Loucy (cell line): Measurements from ENCODE around the gene FHIP1A.

Experiments used
- H2AFZ ChIP-seq: fragments of 200-600 bp; sonication (generic); 2 replicates; pipeline ENCODE4 v1.6.0; 2016; ENCODE audit warnings: antibody characterized with exemption, mild to moderate bottlenecking, low read length, moderate library complexity
- H3F3A ChIP-seq: fragments of 200-600 bp; 2 replicates; pipeline ENCODE4 v1.6.0; 2016; ENCODE audit warnings: antibody characterized with exemption, low read depth, mild to moderate bottlenecking
- H3K27me3 ChIP-seq: fragments of 200-600 bp; sonication (generic); 2 replicates; pipeline ENCODE4 v1.6.1; 2014; ENCODE audit warnings: low read length, mild to moderate bottlenecking; ENCODE audit not compliant: insufficient read depth, poor library complexity, severe bottlenecking
- H3K36me3 ChIP-seq: fragments of 200-600 bp; sonication (generic); 2 replicates; pipeline ENCODE4 v1.6.1; 2016; ENCODE audit warnings: low read length; ENCODE audit not compliant: insufficient read depth
- H3K4me1 ChIP-seq: fragments of 200-600 bp; sonication (generic); 2 replicates; pipeline ENCODE4 v1.5.1; 2014; ENCODE audit warnings: low read length, mild to moderate bottlenecking; ENCODE audit not compliant: insufficient read depth, poor library complexity, severe bottlenecking
- H3K4me2 ChIP-seq: fragments of 200-600 bp; sonication (generic); 2 replicates; pipeline ENCODE4 v1.6.0; 2014; ENCODE audit warnings: antibody characterized with exemption, low read length, low read depth, mild to moderate bottlenecking; ENCODE audit not compliant: poor library complexity, severe bottlenecking
- H3K4me3 ChIP-seq: fragments of 200-600 bp; sonication (generic); 2 replicates; pipeline ENCODE4 v1.5.1; 2014; ENCODE audit warnings: low read length, mild to moderate bottlenecking, mixed read lengths; ENCODE audit not compliant: poor library complexity, severe bottlenecking
- H3K79me2 ChIP-seq: fragments of 200-600 bp; sonication (generic); 2 replicates; pipeline ENCODE4 v1.6.1; 2014; ENCODE audit warnings: low read length; ENCODE audit not compliant: insufficient read depth
- H3K9ac ChIP-seq: fragments of 200-600 bp; sonication (generic); 2 replicates; pipeline ENCODE4 v1.6.0; 2014; ENCODE audit warnings: mild to moderate bottlenecking, low read depth, low read length, moderate library complexity; ENCODE audit not compliant: poor library complexity, severe bottlenecking
- H3K9me2 ChIP-seq: fragments of 200-600 bp; sonication (generic); replicated peaks from 2 replicates; pipeline ENCODE4 v1.6.1; 2016; ENCODE audit warnings: low read depth, low read length, mixed read lengths
- H3K9me3 ChIP-seq: fragments of 200-600 bp; sonication (generic); 2 replicates; pipeline ENCODE4 v1.6.1; 2014; ENCODE audit warnings: mild to moderate bottlenecking, antibody characterized with exemption, low read length, low read depth; ENCODE audit not compliant: insufficient read depth
- H4K20me1 ChIP-seq: fragments of 200-600 bp; sonication (generic); 2 replicates; pipeline ENCODE4 v1.6.0; 2014; ENCODE audit warnings: antibody characterized with exemption, low read length, mild to moderate bottlenecking; ENCODE audit not compliant: insufficient read depth, poor library complexity, severe bottlenecking
- CTCF ChIP-seq: fragments of 200-600 bp; sonication (generic); conservative IDR thresholded peaks from 2 replicates; pipeline ENCODE4 v1.5.1; 2014; ENCODE audit warnings: mild to moderate bottlenecking, antibody characterized with exemption, low read length
- EZH2phosphoT487 ChIP-seq: fragments of 200-600 bp; IDR thresholded peaks from 2 replicates; pipeline ENCODE4 v1.6.1; 2018; ENCODE audit warnings: antibody characterized with exemption, mild to moderate bottlenecking, moderate library complexity, borderline replicate concordance

The FHIP1A gene

GRCh38 chr4:151361966-151362365, 47.0 kb upstream of the FHIP1A start:
- H3K9ac ChIP-seq, result no peak overlapping the region
- H3K36me3 ChIP-seq, result no peaks in the 10 kb centered on the region
- no peak overlapping the region for H3K4me2 ChIP-seq
- H4K20me1 ChIP-seq, result no peaks in the 10 kb centered on the region
- H2AFZ ChIP-seq, result peak overlapping the region; percentile 83; the same call in 1 of the 2 replicates
- H3F3A ChIP-seq, result no peaks in the 10 kb centered on the region
- H3K9me2 ChIP-seq, result no peaks in the 10 kb centered on the region
- no peaks in the 10 kb centered on the region for H3K9me3 ChIP-seq
- no peaks in the 10 kb centered on the region for H3K27me3 ChIP-seq
- H3K79me2 ChIP-seq, result no peaks in the 10 kb centered on the region
- no peak for TF ChIP-seq CTCF
- H3K4me1 ChIP-seq, result no peaks in the 10 kb centered on the region
- H3K4me3 ChIP-seq, result no peak overlapping the region

DNA sequence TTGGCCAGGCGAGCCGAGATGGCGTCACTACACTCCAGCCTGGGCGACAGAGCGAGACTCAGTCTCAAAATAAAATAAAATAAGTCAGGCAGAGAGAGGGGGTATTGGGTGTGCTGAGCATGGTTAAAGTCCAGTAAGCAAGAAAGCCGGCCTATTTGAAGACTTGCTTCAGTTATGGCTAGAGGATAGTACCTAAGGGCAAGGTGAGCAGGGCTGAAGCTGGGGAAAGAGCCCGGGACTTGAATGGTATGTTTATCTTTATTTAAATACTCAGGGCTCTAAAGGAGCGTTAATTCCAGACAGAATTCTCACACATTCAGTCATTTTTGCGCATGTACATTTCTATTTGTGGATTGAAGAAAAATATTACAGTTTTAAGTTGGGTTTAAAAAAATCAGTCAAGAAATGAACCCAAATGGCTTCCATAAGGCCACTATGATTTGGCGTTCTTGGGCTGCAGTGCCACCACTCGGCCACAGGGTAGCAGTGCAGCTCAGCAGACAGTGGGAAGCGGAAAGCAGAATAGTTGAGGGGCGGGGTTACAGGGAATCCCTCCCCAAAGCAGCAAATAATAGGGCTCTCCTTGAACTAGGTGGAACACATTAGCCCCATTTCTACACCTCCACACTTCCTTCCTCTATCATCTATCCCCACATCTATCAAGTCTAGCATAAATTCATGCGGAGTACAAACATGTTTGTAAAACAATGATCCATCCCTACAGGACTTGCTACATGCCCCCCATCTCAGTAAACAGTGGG, 46.4 kb upstream of the FHIP1A start:
- H3K27me3 ChIP-seq, result no peaks in the 10 kb centered on the region
- H3K4me3 ChIP-seq, result no peak overlapping the region
- H3K4me2 ChIP-seq, result no peak overlapping the region
- TF ChIP-seq CTCF (peak; percentile 99), EZH2phosphoT487 (no peak)
- H4K20me1 ChIP-seq, result no peaks in the 10 kb centered on the region
- no peaks in the 10 kb centered on the region for H3K79me2 ChIP-seq
- no peak overlapping the region for H3K9ac ChIP-seq
- no peaks in the 10 kb centered on the region for H3K36me3 ChIP-seq
- H3F3A ChIP-seq, result no peaks in the 10 kb centered on the region
- H3K9me2 ChIP-seq, result no peaks in the 10 kb centered on the region
- no peaks in the 10 kb centered on the region for H3K9me3 ChIP-seq
- no peaks in the 10 kb centered on the region for H3K4me1 ChIP-seq
- H2AFZ ChIP-seq, result peak overlapping the region; percentile 83

GRCh38 chr4:151376540-151376939, 32.4 kb upstream of the FHIP1A start:
- H3K9me2 ChIP-seq, result no peaks in the 10 kb centered on the region
- no peak overlapping the region for H3K4me3 ChIP-seq
- no peak overlapping the region for H3K4me2 ChIP-seq
- no peaks in the 10 kb centered on the region for H4K20me1 ChIP-seq
- H3K79me2 ChIP-seq, result no peaks in the 10 kb centered on the region
- H3K9me3 ChIP-seq, result no peaks in the 10 kb centered on the region
- peaks cover 5% of the 10 kb centered on the region for H3K27me3 ChIP-seq
- no peak overlapping the region for H2AFZ ChIP-seq
- no peaks in the 10 kb centered on the region for H3F3A ChIP-seq
- no peak overlapping the region for H3K9ac ChIP-seq
- TF ChIP-seq EZH2phosphoT487 (no peak), CTCF (no peak)
- H3K36me3 ChIP-seq, result no peaks in the 10 kb centered on the region
- H3K4me1 ChIP-seq, result no peaks in the 10 kb centered on the region
